RWPE2 (cell line): Measurements from ENCODE around the gene NUF2.
"Not testable (repeated sequence)": the region's sequence is repeated elsewhere in the genome, so short reads cannot be mapped to it uniquely, and the experiment has no call there.

ENCODE experiments used
- ATAC-seq: fragments of 200-7000 bp; cut with Tn5 transposase; 3 replicates; pipeline ENCODE4 v1.9.1; 2021; ENCODE audit warnings: low read depth
- DNase-seq: peaks from one replicate; pipeline ENCODE4 v3.0.0-alpha.2; 2020; ENCODE audit warnings: low spot score
- H3K27ac ChIP-seq: fragments of 450-650 bp; 2 replicates; pipeline ENCODE4 v1.5.1; 2017; ENCODE audit warnings: mild to moderate bottlenecking; ENCODE audit not compliant: poor library complexity, severe bottlenecking
- H3K27me3 ChIP-seq: fragments of 250-450 bp; sonication (Bioruptor Pico); 2 replicates; pipeline ENCODE4 v1.5.1; 2021; ENCODE audit warnings: mild to moderate bottlenecking, moderate library complexity; ENCODE audit not compliant: insufficient read depth, poor library complexity, severe bottlenecking
- H3K36me3 ChIP-seq: fragments of 250-450 bp; sonication (Bioruptor Pico); 2 replicates; pipeline ENCODE4 v1.5.1; 2020; ENCODE audit warnings: low read depth, mild to moderate bottlenecking, moderate library complexity
- H3K4me1 ChIP-seq: fragments of 250-450 bp; sonication (Bioruptor Pico); 2 replicates; pipeline ENCODE4 v1.5.1; 2021; ENCODE audit warnings: mild to moderate bottlenecking, moderate library complexity; ENCODE audit not compliant: insufficient read depth, poor library complexity, severe bottlenecking
- H3K4me3 ChIP-seq: fragments of 250-450 bp; sonication (Bioruptor Pico); 2 replicates; pipeline ENCODE4 v1.5.1; 2021; ENCODE audit warnings: mild to moderate bottlenecking, moderate library complexity; ENCODE audit not compliant: severe bottlenecking
- H3K9me3 ChIP-seq: fragments of 250-450 bp; sonication (Bioruptor Pico); 2 replicates; pipeline ENCODE4 v1.5.1; 2021; ENCODE audit warnings: mild to moderate bottlenecking, moderate library complexity; ENCODE audit not compliant: severe bottlenecking
- TF ChIP-seq, protein P1 (sequence below): fragments of 450-650 bp; IDR thresholded peaks from one replicate; pipeline ENCODE4 v1.5.1; 2017; ENCODE audit warnings: mild to moderate bottlenecking, moderate library complexity; ENCODE audit not compliant: poor library complexity, severe bottlenecking

NUF2 gene

DNA sequence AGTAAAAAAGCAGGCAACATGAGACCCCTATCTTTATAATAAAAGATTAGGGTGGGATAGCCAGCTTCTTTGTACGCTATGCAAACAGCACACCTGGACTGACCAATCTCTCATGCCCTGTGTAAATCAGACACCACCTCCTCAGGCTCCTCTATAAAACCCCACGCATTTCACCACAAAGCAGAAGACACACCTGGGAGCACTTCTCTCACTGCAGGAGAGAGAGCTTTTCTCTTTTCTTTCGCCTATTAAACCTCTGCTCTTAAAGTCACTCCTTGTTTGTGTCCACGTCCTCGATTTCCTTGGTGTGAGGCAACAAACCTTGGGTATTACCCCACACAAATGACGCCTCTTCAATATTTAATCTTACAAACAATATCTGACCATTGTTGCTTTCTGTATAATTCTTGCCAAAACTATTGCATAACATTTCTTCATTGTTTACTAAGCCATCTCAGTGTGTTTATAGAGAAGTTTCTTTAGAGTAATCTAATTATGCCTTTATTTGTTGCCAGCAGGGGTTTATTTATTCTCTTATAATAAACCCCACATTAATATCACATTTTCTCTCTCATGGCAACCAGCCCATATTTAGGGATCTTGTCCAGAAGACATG, 31.6 kb upstream of the NUF2 start:
- TF ChIP-seq, protein P1, sequence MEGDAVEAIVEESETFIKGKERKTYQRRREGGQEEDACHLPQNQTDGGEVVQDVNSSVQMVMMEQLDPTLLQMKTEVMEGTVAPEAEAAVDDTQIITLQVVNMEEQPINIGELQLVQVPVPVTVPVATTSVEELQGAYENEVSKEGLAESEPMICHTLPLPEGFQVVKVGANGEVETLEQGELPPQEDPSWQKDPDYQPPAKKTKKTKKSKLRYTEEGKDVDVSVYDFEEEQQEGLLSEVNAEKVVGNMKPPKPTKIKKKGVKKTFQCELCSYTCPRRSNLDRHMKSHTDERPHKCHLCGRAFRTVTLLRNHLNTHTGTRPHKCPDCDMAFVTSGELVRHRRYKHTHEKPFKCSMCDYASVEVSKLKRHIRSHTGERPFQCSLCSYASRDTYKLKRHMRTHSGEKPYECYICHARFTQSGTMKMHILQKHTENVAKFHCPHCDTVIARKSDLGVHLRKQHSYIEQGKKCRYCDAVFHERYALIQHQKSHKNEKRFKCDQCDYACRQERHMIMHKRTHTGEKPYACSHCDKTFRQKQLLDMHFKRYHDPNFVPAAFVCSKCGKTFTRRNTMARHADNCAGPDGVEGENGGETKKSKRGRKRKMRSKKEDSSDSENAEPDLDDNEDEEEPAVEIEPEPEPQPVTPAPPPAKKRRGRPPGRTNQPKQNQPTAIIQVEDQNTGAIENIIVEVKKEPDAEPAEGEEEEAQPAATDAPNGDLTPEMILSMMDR = no peak
- Histone ChIP-seq H3K4me1 (no peaks in the 10 kb centered on the region), H3K27me3 (no peaks in the 10 kb centered on the region), H3K4me3 (no peak overlapping the region), H3K36me3 (no peaks in the 10 kb centered on the region), H3K9me3 (no peaks in the 10 kb centered on the region), H3K27ac (no peak overlapping the region)
- DNase-seq (no peak), ATAC-seq (no peak)

- H3K27ac ChIP-seq = no peak overlapping the region
- H3K36me3 ChIP-seq = no peaks in the 10 kb centered on the region
- no peak for ATAC-seq
- H3K4me1 ChIP-seq = no peaks in the 10 kb centered on the region
- H3K9me3 ChIP-seq = no peaks in the 10 kb centered on the region
- DNase-seq = no peak
- no peaks in the 10 kb centered on the region for H3K27me3 ChIP-seq
- H3K4me3 ChIP-seq = no peak overlapping the region
- TF ChIP-seq, protein P1 = no peak
Measured at GRCh38 chr1:163291461-163291860, 30.3 kb upstream of the NUF2 start.

DNA sequence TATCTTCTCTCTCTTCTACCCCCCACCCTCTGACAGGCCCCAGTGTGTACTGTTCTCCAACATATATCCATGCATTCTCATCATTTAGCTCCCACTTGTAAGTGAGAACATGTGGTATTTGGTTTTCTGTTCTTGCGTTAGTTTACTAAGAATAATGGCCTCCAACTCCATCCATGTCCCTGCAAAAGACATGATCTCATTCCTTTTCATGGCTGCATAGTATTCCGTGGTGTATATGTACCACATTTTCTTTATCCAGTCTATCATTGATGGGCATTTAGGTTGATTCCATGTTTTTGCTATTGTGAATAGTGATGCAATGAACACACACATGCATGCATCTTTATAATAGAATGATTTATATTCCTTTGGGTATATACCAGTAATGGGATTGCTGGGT, 29.6 kb upstream of the NUF2 start:
- H3K4me1 ChIP-seq, ATAC-seq, H3K4me3 ChIP-seq, H3K36me3 ChIP-seq, H3K27me3 ChIP-seq, H3K9me3 ChIP-seq, H3K27ac ChIP-seq, DNase-seq: not testable (repeated sequence)

- DNase-seq, ATAC-seq, H3K9me3 ChIP-seq, H3K4me1 ChIP-seq, H3K36me3 ChIP-seq, H3K27me3 ChIP-seq, H3K27ac ChIP-seq, H3K4me3 ChIP-seq: not testable (repeated sequence)
Measured at GRCh38 chr1:163293497-163293896, 28.3 kb upstream of the NUF2 start.

- no peaks in the 10 kb centered on the region for H3K36me3 ChIP-seq
- no peak for DNase-seq
- H3K27ac ChIP-seq = no peak overlapping the region
- H3K4me1 ChIP-seq = no peaks in the 10 kb centered on the region
- H3K27me3 ChIP-seq = no peaks in the 10 kb centered on the region
- no peak for ATAC-seq
- no peak overlapping the region for H3K4me3 ChIP-seq
- H3K9me3 ChIP-seq = no peaks in the 10 kb centered on the region
- TF ChIP-seq, protein P1 = no peak
Measured at GRCh38 chr1:163295949-163296348, 25.8 kb upstream of the NUF2 start.

DNA sequence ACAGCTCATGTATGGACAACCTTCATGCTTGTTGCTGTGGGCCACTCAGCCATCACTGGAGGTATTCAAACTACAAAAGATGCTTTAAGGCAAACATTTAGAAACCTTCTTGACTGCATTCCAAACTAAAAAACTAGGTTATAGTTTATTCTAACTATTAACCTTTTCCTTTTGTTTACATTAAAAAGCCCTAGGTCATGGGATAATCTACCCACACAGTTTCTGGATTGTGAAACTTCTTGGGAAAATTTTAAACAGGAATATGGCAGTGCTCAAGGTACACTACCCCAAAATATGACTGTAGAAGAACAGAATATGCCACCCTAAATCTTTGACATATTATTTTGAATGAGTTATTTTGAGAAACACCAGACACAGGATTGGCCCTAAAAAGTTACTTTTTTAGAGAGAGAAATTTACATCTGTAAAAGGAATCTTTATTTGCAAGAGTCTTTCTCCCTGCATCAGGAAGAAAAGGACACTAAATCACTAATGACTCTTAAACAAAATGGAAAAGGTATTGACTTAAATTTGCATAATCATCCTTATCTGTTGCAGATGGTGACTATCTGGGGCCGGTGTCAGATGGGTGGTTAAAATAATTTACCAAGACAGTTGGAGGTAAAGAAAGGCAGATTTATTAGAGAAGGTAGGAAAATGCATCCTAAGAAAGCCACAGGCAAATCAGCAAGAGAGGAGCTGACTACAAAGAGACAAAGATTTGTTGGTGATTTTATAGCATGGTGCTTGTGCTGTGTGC, 25.1 kb upstream of the NUF2 start:
- no peaks in the 10 kb centered on the region for H3K4me1 ChIP-seq
- DNase-seq (no peak), ATAC-seq (no peak)
- H3K36me3 ChIP-seq = no peaks in the 10 kb centered on the region
- H3K4me3 ChIP-seq = no peak overlapping the region
- TF ChIP-seq, protein P1 = no peak
- H3K9me3 ChIP-seq = no peaks in the 10 kb centered on the region
- H3K27me3 ChIP-seq = no peaks in the 10 kb centered on the region
- H3K27ac ChIP-seq = no peak overlapping the region
